B cell (primary cell): Measurements from ENCODE around the gene TULP1.

Experiments used
- CTCF ChIP-seq: fragments of 200-600 bp; IDR thresholded peaks from one replicate; pipeline ENCODE4 v1.8.0; 2022; ENCODE audit warnings: antibody characterized with exemption, mild to moderate bottlenecking
- EZH2 ChIP-seq: IDR thresholded peaks from 2 replicates; pipeline ENCODE4 v1.6.1; 2012; ENCODE audit warnings: borderline replicate concordance, low read depth, mild to moderate bottlenecking, moderate library complexity, low read length; ENCODE audit not compliant: insufficient read depth, poor library complexity, severe bottlenecking

GRCh38 chr6:35473075-35473849 lies 39.4 kb downstream of the TULP1 start:
- TF ChIP-seq CTCF, result no peak
- no peak for TF ChIP-seq EZH2
